Measurements from ENCODE around the gene ZNF638.

- TF ChIP-seq NR0B1 (IDR thresholded peaks at IDR 0.05; ENCODE audit: partially characterized antibody) = no peak
- TF ChIP-seq JUN (IDR thresholded peaks at IDR 0.05; ENCODE audit: borderline replicate concordance, low read depth, low read length) = no peak
- TF ChIP-seq JUN (CRISPR knock-in tag; IDR thresholded peaks at IDR 0.05; ENCODE audit: borderline replicate concordance) = no peak
- TF ChIP-seq CTCF (IDR thresholded peaks at IDR 0.05 in 2 of 3, conservative IDR thresholded peaks at IDR 0.05 in 1 of 3; ENCODE audit: insufficient read depth in 2 of 3, low read depth in 1 of 3, low read length in 3 of 3) = no peak
- TF ChIP-seq SAFB2 (IDR thresholded peaks at IDR 0.05; ENCODE audit: borderline replicate concordance, low read depth, low read length, severe bottlenecking) = no peak
- no peak for TF ChIP-seq MITF (IDR thresholded peaks at IDR 0.05)
- no peak for TF ChIP-seq HMG20B (CRISPR knock-in tag; IDR thresholded peaks at IDR 0.05)
- TF ChIP-seq ZNF280A (IDR thresholded peaks at IDR 0.05; ENCODE audit: low read depth, partially characterized antibody) = no peak
- no peak for TF ChIP-seq NRF1 (conservative IDR thresholded peaks at IDR 0.05 in 1 of 2, IDR thresholded peaks at IDR 0.05 in 1 of 2)
- TF ChIP-seq CBX5 (IDR thresholded peaks at IDR 0.05; ENCODE audit: borderline replicate concordance, low read depth) = no peak
- TF ChIP-seq MYC (IDR thresholded peaks at IDR 0.05; ENCODE audit: low read depth, low read length) = no peak
- TF ChIP-seq MYC (CRISPR knock-in tag; IDR thresholded peaks at IDR 0.05; ENCODE audit: borderline replicate concordance, low read depth) = no peak
- TF ChIP-seq EZH2 (IDR thresholded peaks at IDR 0.05; ENCODE audit: borderline replicate concordance, low read depth, low read length) = no peak
Observed at GRCh38 chr2:71454221-71455010, 122.8 kb downstream of the ZNF638 start.

All from K562 (cell line).